ENCODE data around the gene CREBBP.

CREBBP gene

DNA sequence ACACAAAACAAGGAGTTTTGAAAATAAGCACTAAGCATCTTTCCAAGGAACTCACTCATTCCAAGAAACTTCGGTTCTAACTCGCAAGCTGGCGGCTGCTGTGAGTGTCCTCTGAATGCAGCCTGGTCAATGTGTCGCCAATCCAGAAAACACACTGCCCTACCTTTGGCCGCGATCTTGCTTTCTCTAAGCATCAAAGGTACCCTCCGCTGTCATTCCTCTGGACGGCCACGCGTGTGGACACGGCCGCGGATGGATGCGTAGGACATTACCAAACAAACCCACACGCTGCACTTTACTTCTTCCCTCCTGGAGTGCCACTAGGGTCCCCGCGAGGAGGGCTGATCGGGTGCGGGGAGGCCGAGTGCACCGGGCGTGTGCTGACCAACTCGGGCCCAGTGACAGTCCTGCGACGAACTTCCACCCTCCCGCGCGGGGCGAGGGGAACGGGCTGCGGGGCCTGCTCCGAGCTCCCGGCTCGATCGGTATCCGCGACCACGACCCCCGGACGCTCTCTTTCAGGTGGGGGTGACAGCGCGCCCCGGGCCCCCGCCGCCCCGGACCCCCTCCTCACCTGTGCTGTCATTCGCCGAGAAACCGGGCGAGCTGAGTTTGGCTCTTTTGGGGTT is 1.1 kb downstream of the CREBBP start:
- no peak for DNase-seq

DNA sequence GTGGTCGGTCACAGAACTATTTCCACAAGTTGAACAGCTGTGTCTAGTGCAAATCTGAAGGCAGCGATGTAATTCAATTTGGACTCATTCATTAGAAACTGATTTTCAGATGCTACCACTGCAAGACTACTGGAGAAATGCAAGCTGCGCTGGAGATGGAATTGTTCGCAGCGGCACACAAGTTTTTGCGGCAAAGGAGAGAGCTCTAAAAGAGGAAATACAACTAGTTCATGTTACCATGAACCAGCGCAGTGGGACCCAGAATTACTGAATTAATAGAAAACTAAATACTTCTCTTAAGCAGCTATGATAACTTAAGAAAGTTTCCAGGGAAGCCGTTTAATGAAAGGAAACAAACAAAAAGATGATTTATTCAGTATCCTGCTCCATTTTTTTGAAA is 1.9 kb downstream of the CREBBP start:
- no peak for DNase-seq

DNA sequence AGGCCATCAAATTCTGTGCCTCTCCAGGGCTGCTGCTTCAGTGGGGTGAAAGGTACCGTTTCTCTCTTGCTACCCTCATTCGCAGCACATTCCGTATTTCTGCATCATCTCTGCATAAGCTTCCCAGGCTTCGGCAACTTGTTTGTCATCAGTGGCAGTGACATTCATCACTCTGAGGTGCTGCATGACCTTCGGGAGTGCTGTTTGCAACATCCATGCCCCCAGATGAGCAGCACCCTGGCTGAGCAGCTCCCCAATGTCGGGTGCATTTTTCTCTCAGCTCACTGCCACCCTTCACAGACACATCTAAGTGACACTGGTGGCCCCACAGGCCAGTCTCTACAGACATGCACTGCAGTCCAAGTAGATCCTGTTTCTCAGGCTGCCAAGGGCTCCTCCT is 3.8 kb downstream of the CREBBP start:
- no peak for DNase-seq

DNA sequence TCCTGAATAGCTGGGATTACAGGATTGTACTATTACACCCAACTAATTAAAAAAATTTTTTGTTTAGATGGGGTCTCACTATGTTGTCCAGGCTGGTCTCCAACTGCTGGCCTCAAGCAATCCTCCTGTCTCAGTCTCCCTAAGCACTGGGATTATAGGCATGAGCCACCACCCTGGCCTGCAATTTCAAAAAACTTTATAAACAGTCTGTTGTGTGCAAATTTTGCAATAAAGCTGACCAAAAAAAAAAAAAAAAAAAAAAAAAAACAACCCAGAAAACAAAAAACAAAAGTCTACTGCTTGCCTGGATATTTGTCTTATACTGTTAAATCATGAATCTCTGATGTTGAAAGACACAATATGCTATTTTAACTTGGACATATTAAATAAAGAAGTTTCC is 4.4 kb downstream of the CREBBP start:
- no peak for DNase-seq

DNA sequence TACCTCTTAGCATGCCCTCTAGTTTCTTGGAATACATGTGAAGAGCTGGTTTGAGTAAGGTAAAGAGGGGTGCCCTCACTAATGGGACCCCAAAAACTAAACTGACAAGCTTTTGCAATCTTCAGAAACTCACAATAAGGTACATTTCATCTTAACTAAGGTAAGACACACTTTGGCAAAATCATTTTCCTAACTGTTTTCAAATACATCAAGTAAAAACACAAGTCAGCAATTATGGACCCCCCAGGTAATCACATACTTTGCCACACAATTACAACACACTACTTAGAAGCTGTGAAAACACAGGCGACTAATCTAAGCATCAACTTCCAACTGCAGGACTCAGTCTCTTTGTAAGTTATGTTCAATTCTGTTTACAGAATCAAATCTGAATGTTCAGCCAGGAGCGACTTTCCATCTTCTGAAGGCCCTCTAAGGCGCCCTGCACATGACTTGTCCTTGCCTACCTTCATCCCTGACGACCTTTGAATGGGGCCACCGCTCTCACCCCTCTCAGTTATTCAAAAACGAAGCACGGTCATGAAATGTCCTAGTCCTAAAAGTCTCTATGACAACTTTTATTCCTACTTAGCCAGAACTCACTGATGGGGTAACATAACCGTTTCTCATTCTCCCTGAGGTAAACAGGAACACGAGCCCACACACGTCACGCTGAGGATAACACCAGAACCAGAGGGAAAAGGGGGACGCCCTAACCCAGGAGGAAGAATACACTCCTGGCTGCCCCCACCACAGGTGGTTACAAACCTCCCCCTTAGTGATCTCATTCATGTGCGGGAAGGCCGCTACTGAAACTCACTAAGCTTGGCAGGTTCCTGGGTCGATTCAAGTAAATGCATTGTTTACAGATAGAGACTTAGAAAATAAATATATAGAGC is 5.5 kb downstream of the CREBBP start:
- no peak for DNase-seq

DNA sequence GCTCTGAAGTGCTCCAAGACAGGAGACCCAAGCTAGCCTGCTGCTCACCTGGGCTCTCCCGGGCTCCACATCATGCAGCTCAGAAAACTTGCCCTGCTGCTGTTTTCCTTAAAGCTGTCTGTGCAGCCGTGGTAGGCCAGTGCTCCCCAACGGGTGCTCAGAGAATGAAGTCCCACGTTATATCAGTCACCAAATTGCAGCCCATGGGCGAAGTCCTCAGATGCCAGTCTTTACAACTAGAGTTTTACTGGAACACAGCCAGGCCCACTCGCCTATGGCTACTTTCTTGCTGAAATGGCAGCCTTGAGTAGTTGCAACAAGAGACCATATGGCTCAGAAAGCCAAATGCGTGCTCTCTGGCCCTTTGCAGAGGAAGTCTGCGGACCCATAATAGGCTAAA is 6.3 kb downstream of the CREBBP start:
- no peak for DNase-seq

DNA sequence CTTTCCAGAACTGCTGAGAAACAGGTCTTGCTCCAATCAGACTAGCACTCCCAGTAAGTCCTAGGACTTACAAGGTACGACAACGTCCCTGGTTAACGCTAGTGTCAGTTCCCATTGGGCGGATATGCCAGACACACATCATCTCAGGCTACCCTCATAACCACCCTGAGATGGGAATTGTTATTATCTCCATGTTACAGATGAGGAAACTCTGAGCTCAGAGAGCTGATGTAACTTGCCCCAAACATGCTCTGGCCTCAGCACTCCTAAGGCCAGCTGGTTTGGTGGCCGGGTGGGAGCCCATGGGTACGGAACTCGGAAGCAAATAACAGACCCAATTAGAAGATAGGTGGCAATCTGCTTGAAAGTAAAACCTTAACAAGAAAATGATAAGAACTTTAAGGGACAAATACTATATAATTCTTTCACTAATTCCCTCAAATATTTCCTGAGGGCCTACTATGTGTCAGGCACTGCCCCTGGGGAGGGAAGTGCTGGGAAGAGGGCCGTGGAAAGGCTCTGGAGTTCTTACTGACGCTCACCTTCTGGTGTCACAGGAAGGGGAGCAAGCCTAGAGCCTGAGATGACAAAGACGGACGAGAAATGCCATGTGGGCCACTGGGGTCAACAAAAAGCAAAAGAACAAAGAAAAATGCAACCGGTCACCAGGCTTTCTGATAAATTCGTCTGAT is 6.9 kb downstream of the CREBBP start:
- no peak for DNase-seq

DNA sequence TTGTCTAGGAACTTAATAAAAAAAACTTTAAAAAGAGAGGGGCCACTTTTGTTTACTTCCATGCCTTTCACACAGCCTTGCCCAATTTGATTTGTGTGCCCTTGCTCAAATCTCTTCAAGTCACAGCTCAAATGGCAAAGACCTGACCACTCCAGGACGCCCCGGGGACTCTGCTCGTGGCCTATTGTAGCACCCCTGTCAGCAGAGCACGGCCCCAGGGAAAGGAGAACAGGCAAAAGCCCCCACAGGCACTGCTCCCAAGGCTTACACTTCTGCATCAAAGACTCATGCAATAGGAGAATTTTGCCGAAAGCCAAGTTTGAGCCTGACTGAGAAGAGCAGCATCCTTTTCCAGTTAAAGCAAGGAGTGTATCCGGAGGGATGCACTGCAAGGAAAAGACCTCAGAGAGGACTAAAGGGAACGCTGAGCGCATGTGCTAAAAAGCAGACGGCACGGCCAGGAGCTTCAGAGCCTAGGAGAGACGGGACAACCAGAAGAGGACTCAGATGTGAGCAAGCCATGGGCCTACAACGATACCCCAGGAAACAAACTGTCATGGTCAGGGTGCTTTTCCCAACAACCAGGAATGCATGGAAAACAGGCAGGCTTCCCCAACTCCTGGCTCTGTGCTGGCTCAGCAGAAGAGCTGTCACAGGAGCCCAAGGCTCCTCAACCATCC is 8.2 kb downstream of the CREBBP start:
- DNase-seq: no peak

DNA sequence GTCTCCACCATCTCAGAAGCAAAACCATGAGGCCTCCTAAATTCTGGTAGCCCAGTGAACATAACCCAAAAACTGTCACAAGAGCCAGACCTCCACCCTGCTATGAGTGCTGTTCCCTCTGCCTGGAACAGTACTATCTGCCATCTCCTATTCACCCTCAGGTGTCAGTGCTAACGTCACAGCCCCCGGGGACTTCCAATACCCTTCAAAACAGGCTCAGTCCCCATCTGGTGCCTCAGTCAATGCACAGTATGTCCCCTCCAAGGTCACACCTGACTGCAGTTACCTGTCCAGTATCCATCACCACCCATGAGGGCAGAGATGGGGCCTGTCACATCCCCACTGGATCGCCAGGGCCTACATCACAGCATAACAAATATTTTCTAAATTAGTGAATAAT is 11.5 kb downstream of the CREBBP start:
- no peak for DNase-seq

DNA sequence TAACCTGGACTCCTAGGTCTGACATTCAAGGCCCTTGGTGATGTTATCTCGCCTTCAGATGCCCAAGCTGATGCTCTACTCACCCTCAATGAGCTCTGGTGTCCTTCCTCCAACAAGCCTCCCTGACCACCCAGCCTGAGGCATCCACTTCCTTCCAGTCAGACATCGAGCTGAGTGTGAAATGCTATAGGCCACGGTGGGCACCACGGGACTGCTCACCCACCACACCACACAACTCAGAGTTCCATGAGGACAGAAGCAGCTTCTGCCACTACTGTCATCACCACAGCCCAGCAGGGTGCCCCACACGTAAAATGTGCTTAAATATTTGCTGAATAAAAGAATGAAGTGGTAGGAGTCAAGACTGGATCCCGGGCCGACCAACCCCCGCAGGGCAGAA is 12.0 kb downstream of the CREBBP start:
- DNase-seq: no peak

DNA sequence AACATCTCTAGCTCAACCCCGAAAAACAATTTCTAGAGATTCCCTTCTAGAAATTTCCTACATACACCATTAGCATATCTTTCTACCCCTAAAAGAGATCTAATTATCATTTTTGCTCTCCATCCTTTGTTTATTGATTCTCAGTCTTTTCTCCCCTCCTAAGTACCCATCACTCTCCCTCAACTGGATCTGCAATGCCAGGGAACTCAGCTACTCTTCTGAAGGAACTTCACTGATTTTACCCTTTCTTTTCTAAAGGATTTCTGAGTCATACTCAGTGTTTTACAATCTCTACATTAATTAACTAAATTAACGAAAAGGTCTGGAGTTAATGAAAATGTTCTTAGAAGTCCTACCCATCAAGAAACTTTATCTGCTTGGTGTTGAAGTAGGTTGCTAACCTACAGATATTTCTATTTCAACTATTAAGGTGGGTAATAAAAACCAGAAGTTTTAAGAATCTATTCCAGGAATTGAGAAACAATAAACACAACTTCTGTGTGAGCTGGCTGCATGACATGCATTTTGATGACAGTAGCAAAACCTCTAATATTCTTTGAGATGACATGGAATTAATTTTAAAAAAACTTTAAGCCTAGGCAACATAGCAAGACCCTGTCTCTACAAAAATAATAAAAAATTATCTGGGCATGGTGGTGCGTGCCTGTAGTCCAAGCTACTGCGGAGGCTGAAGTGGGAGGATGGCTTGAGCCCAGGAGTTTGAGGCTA is 13.6 kb downstream of the CREBBP start:
- no peak for DNase-seq

DNA sequence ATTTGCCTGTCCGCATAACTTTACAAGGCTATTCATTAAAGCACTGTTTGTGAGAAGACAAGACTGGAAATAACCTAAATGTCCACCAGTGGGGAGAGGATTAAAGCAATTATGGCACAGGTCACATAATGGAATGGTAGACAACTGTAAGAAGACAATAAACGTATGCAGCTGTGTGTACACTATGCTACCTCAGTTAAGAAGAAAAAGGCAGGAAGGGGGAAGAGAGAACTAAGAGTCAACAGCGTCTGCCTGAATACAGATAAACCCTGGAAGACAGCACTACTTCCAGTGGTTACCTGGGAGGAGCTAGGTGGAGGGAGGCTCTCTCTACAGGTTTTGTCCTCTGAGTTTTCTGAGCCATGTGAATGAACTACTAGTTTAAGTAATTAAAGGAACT is 15.3 kb downstream of the CREBBP start:
- DNase-seq: no peak

DNA sequence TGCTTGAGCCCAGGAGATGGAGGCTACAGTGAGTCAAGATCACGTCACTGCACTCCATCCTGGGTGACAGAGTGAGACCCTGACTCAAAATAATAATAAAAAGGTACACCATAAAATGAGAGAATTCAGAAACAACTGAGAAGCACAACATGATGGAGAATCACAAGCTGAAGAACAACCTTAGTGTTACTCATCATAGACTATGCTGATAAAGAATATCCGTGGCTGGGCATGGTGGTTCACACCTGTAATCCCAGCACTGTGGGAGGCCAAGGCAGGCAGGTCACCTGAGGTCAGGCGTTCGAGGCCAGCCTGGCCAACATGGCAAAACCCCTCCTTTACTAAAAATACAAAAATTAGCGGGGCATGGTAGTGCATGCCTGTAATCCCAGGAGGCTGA is 16.0 kb downstream of the CREBBP start:
- DNase-seq: no peak

DNA sequence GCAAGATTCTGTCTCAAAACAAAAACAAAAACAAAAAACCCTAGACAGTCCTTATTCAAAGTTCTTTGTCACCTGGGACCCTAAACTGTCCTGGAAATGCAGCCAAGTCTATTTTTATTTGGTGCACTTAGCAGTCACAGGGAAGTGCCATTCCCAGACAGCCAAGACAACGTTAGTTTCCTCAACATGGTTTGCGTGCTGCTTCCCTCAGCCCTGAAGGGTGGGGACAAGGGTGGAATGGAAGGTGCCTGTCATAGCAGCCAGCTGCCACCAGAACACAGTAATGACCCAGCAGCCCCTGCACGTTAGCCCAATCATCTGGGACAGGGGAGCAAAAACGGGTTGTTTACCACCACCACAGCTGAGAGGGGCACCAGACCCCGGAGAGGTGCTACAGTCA is 16.9 kb downstream of the CREBBP start:
- DNase-seq: no peak

DNA sequence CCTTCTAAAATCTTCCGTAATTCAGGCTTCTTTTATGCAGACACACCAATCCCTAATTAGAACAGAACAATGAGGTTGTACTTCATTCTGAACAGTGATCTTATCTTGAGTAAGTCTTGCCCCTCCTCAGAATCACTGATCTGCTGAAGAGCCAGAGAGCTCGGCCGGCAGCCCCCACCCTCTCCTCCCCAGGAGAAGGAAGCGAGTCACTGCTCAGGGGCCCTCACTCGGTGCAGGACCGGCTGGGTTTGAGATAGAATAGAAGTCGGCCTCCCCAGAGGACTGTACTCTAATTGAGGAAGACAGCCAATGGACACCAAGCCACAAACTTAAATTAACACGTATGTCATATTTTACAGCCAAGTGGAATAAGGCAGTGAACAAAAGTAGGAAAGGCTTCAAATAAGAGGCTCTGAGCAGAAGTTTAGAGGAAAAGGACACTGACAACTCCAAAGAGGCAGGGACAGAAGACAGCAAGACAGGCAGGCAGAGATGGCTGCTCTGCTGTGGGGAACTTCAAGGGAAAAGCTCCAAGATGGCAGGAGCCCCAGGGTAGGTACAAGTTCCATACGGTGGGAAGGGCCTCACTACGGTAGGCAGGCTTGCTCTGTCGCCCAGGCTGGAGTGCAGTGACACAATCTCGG is 18.6 kb downstream of the CREBBP start:
- DNase-seq: no peak

DNA sequence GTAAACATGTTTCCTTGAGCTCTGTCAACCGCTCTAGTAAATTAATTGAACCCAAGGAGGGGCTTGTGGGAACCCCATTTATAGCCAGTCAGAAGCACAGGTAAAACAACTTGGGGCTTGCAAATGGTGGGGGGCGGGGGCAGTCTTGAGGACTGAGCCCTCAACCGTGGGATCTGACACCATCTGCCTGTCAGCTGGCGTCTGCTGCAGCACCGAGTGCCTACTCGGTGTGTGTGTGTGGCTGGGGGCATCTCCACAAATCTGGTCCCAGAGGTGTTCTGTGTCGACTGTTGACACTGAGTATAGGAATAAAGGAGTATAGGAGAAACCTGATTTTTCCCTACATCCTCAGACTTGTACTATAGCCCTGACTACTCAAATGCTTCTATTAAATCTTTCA is 20.6 kb downstream of the CREBBP start:
- no peak for DNase-seq

DNA sequence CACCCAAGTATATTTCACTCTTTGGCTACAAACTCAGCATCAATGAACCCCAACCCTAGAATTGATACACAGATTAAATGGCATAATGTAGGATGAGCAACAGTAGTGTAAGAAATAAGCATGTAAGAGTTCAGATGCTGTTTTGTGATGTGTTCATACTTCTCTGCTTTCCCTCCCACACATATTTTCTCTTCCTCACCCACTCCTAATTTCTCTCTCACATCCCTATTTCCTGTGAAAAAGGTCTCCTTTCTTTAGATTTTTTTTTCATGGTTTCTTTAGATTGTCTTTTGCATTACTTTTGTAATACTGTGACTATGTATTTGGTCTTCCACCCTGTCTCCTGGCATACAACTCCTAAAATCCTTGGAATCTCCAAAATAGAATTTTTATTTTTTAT is 21.7 kb downstream of the CREBBP start:
- no peak for DNase-seq

DNA sequence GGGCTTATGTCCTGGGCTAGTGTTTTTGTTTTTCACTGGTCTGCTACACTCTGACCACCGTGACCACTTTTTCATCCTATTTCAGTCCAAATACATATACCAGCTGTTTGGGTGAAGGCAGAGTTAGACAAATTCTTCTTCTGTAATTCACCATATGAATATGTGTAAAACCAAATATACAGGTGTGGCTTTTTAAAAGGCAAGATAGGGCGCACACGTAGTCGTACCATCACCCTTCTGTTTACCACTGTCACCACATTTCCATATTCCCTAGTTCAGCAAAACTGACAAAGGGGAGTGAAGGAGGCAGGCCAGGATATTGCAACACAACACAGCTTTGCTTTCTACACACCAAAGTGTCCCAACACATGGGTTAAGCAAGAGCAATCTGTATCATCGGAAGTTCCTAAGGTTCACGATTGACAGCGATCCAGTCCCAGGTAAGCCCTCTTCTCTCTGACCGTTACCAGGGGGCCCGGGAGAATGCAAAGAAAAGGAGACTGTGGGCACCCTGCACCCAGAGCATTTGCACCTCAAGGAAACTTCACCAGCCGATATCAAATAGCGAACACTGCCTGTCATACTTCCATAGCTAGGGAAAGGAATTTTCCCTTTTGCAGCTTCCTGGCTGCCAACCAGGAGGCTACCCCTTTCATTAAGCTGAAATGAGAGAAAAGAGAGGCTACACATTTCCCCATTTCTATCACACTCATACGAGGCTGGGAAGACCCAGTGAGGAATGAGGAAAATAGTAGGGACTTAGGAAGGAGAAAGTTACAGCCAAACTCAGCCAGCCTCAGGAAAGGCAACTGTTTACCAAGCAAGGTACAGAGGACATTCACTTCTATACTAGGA is 23.1 kb downstream of the CREBBP start:
- no peak for DNase-seq

DNA sequence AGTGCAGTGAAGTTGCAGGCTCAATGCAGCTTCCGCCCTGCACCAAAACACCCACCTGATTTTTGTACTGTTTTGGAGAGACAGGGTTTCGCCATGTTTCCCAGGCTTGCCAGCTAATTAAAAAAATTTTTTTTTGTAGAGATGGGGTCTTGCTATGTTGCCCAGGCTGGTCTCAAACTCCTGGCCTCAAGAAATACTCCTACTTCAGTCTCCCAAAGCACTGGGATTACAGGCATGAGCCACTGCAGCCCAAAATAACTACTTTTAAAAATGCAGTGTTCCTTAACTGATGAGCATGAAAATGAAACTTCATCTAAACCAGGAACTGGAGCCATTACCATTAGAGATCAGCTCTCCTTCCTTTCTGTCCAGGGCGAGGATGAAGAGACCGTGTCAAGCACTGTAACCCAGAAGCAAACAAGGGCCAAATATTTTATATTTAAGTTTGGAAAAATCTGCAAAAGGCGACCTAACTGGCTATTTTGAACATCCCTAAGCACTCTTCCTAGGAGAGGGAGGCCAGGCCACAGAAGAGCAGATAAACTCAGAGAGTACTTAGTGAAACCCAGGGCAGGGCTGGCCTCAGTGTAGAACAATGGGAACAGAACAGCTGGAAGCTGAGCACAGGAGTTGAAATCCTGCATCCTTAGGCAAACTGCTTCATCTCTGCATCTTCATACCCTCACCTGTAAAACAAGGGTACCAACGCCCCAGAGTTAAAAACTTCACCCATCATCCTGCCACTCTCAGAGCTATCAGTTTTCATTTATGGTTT is 24.0 kb downstream of the CREBBP start:
- no peak for DNase-seq

DNA sequence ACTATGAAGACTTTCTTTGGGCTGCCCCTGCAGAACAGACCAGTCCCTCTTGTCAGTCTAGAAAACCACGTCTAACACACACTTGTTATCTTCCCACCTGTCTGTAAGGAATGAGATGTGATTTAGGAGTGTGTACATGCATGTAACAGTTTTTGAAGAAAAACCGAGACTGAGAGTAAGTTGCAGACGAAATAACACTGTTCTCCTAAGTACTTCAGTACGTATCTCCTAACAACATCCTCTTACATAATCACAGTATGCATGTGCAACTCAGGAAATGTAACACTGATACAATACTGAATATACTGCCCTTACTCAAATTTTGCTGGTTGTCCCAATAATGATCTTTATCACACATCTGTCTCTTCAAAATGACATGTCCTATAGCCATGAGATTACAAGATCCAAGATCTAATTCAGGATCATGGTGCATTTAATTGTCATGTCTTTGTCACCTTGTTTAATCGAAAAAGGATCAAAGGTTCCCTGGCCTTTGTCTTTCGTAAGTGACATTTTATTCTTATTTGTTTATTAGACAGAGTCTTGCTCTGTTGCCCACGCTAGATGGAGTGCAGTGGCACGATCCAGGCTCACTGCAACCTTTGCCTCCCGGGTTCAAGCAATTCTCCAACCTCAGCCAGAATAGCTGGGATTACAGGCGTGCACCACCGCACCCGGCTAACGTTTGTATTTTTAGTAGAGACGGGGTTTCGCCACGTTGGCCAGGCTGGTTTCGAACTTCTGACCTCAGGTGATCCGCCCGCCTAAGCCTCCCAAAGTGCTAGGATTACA is 25.6 kb downstream of the CREBBP start:
- no peak for DNase-seq
